ENCODE results near the gene PDSS2.

DNA sequence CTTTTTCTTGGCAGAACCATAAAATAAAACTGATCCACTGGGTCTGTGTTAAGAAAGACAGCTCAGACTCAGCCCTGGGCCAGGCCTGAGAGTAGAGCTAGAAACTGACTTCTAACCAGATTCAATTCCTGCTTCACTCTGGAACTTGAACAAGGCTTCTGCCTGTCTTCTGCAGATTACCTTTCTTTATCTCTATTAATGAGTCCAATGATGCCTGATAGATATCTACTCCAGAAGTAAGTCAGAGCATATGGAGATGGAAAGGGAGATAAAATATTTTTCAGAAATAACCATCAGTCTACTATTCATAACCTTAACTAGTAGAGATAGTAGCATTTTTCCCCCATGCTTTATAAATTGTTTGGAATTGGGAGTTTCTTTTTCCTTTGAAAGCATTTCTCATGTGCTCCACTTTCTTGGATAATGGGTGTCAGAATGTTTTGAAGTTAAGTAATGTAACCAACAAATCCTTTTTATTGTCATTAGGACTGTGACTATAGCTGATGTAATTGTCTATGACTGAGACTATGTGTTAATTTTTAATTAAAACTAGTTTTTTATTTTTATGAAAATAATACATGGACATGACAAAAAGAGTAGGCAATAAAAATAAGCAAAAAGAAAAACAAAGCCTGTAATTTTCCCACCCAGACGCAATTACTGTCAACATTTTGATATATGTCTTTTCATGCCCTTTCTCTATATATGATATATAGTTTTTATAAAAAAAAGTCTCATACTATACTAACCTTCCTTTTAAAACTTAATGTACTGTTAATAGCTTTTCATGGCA lies 37.7 kb upstream of the PDSS2 start:
- TF ChIP-seq, protein P1, sequence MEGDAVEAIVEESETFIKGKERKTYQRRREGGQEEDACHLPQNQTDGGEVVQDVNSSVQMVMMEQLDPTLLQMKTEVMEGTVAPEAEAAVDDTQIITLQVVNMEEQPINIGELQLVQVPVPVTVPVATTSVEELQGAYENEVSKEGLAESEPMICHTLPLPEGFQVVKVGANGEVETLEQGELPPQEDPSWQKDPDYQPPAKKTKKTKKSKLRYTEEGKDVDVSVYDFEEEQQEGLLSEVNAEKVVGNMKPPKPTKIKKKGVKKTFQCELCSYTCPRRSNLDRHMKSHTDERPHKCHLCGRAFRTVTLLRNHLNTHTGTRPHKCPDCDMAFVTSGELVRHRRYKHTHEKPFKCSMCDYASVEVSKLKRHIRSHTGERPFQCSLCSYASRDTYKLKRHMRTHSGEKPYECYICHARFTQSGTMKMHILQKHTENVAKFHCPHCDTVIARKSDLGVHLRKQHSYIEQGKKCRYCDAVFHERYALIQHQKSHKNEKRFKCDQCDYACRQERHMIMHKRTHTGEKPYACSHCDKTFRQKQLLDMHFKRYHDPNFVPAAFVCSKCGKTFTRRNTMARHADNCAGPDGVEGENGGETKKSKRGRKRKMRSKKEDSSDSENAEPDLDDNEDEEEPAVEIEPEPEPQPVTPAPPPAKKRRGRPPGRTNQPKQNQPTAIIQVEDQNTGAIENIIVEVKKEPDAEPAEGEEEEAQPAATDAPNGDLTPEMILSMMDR (IDR thresholded peaks at IDR 0.05; ENCODE audit: low read depth, low read length) = no peak
- TF ChIP-seq POLR2A (IDR thresholded peaks at IDR 0.05; ENCODE audit: extremely low read depth, insufficient read length) (no peak), MYC (IDR thresholded peaks at IDR 0.05; ENCODE audit: low read depth, low read length) (no peak)
- TF ChIP-seq, protein P2, sequence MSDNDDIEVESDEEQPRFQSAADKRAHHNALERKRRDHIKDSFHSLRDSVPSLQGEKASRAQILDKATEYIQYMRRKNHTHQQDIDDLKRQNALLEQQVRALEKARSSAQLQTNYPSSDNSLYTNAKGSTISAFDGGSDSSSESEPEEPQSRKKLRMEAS (IDR thresholded peaks at IDR 0.05; ENCODE audit: low read depth, low read length) = no peak
